WTC11 (cell line): ENCODE data around the gene PLXNB2. TPM values are rescaled to one million over a fixed set of nuclear protein-coding genes. Genes with fewer than 3 reads are reported as not detected.

Experiments used
- ATAC-seq: fragments of 200-7000 bp; cut with Tn5 transposase; 2 replicates; pipeline ENCODE4 v1.10.0; 2021; ENCODE audit warnings: mild to moderate bottlenecking, moderate library complexity
- CTCF ChIA-PET: fragments of 300-600 bp; sonication (Branson Sonifier 250); formaldehyde crosslinking; loops from one replicate; lab custom pipeline; 2021; ENCODE audit warnings: antibody characterized with exemption; lab: Charles Lee
- POLR2A ChIA-PET: fragments of 350-600 bp; sonication (Branson Sonifier 250); formaldehyde crosslinking; loops from one replicate; lab custom pipeline; 2021; ENCODE audit warnings: antibody characterized with exemption; lab: Charles Lee
- DNase-seq: peaks from one replicate; pipeline ENCODE4 v3.0.0; 2021; ENCODE audit warnings: low spot score
- H3K27ac Mint-ChIP-seq: 2 replicates; pipeline ENCODE4 v1.8.0; 2021; ENCODE audit warnings: mixed read lengths
- H3K27me3 Mint-ChIP-seq: 2 replicates; pipeline ENCODE4 v1.8.0; 2021; ENCODE audit warnings: low read depth, mild to moderate bottlenecking, moderate library complexity, mixed read lengths
- H3K36me3 Mint-ChIP-seq: 2 replicates; pipeline ENCODE4 v1.8.0; 2021; ENCODE audit warnings: mixed read lengths
- H3K4me1 Mint-ChIP-seq: 2 replicates; pipeline ENCODE4 v1.8.0; 2022; ENCODE audit warnings: mixed read lengths
- H3K4me3 Mint-ChIP-seq: 2 replicates; pipeline ENCODE4 v1.8.0; 2021; ENCODE audit warnings: mild to moderate bottlenecking, moderate library complexity, mixed read lengths
- H3K9me3 Mint-ChIP-seq: 2 replicates; pipeline ENCODE4 v1.8.0; 2021; ENCODE audit warnings: mixed read lengths
- ATF1 ChIP-seq: sonication (generic); formaldehyde crosslinking; IDR thresholded peaks from 2 replicates; pipeline ENCODE4 v1.8.1; 2023; ENCODE audit warnings: mild to moderate bottlenecking, moderate library complexity, missing genetic modification reagents
- CREB1 ChIP-seq: sonication (generic); formaldehyde crosslinking; IDR thresholded peaks from 2 replicates; pipeline ENCODE4 v1.8.0; 2023; ENCODE audit warnings: mild to moderate bottlenecking, missing genetic modification reagents
- ESRRA ChIP-seq: sonication (generic); formaldehyde crosslinking; IDR thresholded peaks from 2 replicates; pipeline ENCODE4 v1.8.1; 2022; ENCODE audit warnings: mild to moderate bottlenecking, missing genetic modification reagents, borderline replicate concordance
- GTF2I ChIP-seq: fragments of 250-450 bp; sonication (Bioruptor Pico); conservative IDR thresholded peaks from 2 replicates; pipeline ENCODE4 v1.4.0; 2021; ENCODE audit warnings: mild to moderate bottlenecking
- IRF2 ChIP-seq: sonication (generic); formaldehyde crosslinking; IDR thresholded peaks from 2 replicates; pipeline ENCODE4 v1.8.0; 2022; ENCODE audit warnings: low read depth, missing genetic modification reagents, borderline replicate concordance
- KAT7 ChIP-seq: sonication (generic); formaldehyde crosslinking; IDR thresholded peaks from 2 replicates; pipeline ENCODE4 v1.8.1; 2023; ENCODE audit warnings: missing genetic modification reagents, mild to moderate bottlenecking, borderline replicate concordance
- MYBL2 ChIP-seq: sonication (generic); formaldehyde crosslinking; IDR thresholded peaks from 2 replicates; pipeline ENCODE4 v1.8.1; 2023; ENCODE audit warnings: mild to moderate bottlenecking, moderate library complexity, missing genetic modification reagents
- NFYB ChIP-seq: sonication (generic); formaldehyde crosslinking; conservative IDR thresholded peaks from 2 replicates; pipeline ENCODE4 v1.8.0; 2022; ENCODE audit warnings: low read depth, missing genetic modification reagents
- NR1H2 ChIP-seq: sonication (generic); formaldehyde crosslinking; IDR thresholded peaks from 2 replicates; pipeline ENCODE4 v1.9.0; 2021; ENCODE audit warnings: mild to moderate bottlenecking, moderate library complexity, missing genetic modification reagents
- NR2C2 ChIP-seq: sonication (generic); formaldehyde crosslinking; IDR thresholded peaks from 2 replicates; pipeline ENCODE4 v1.8.0; 2022; ENCODE audit warnings: mild to moderate bottlenecking, missing genetic modification reagents
- OVOL2 ChIP-seq: fragments of 250-450 bp; sonication (Bioruptor Pico); IDR thresholded peaks from 2 replicates; pipeline ENCODE4 v1.9.0; 2021; ENCODE audit warnings: mild to moderate bottlenecking, borderline replicate concordance
- RORB ChIP-seq: fragments of 250-450 bp; sonication (Bioruptor Pico); IDR thresholded peaks from 2 replicates; pipeline ENCODE4 v1.9.0; 2021; ENCODE audit warnings: mild to moderate bottlenecking
- SMAD4 ChIP-seq: sonication (generic); formaldehyde crosslinking; IDR thresholded peaks from 2 replicates; pipeline ENCODE4 v1.8.0; 2022; ENCODE audit warnings: mild to moderate bottlenecking, missing genetic modification reagents
- SP1 ChIP-seq: sonication (generic); formaldehyde crosslinking; conservative IDR thresholded peaks from 2 replicates; pipeline ENCODE4 v1.8.1; 2022; ENCODE audit warnings: missing genetic modification reagents
- TP53 ChIP-seq: sonication (generic); formaldehyde crosslinking; IDR thresholded peaks from 2 replicates; pipeline ENCODE4 v1.8.1; 2023; ENCODE audit warnings: mild to moderate bottlenecking, missing genetic modification reagents
- ZBTB21 ChIP-seq: sonication (generic); formaldehyde crosslinking; IDR thresholded peaks from 2 replicates; pipeline ENCODE4 v1.8.1; 2023; ENCODE audit warnings: mild to moderate bottlenecking, missing genetic modification reagents, borderline replicate concordance
- ZNF263 ChIP-seq: sonication (generic); formaldehyde crosslinking; IDR thresholded peaks from 2 replicates; pipeline ENCODE4 v1.8.1; 2022; ENCODE audit warnings: low read depth, mild to moderate bottlenecking, moderate library complexity, missing genetic modification reagents
- ZNF396 ChIP-seq: fragments of 250-450 bp; sonication (Bioruptor Pico); IDR thresholded peaks from 2 replicates; pipeline ENCODE4 v1.8.0; 2021; ENCODE audit warnings: mild to moderate bottlenecking, moderate library complexity, borderline replicate concordance
- total RNA-seq: library from RNA; stranded (reverse); gene quantifications from 3 replicates; pipeline ENCODE4 v1.2.3, GENCODE V29; 2021
- TF ChIP-seq, protein P1 (sequence below): sonication (generic); formaldehyde crosslinking; IDR thresholded peaks from 2 replicates; pipeline ENCODE4 v1.8.1; 2022; ENCODE audit warnings: low read depth, mild to moderate bottlenecking, moderate library complexity, missing genetic modification reagents, borderline replicate concordance
- TF ChIP-seq, protein P2 (sequence below): sonication (generic); formaldehyde crosslinking; IDR thresholded peaks from 2 replicates; pipeline ENCODE4 v1.8.1; 2023; ENCODE audit warnings: mild to moderate bottlenecking, missing genetic modification reagents
- TF ChIP-seq, protein P3 (sequence below): sonication (generic); formaldehyde crosslinking; IDR thresholded peaks from 2 replicates; pipeline ENCODE4 v1.8.0; 2022; ENCODE audit warnings: mild to moderate bottlenecking, missing genetic modification reagents
- TF ChIP-seq, protein P4 (sequence below): fragments of 250-450 bp; sonication (Bioruptor Pico); IDR thresholded peaks from 2 replicates; pipeline ENCODE4 v1.9.0; 2021; ENCODE audit warnings: mild to moderate bottlenecking, borderline replicate concordance
- TF ChIP-seq, protein P5 (sequence below): fragments of 250-450 bp; sonication (Bioruptor Pico); IDR thresholded peaks from 2 replicates; pipeline ENCODE4 v1.8.0; 2021; ENCODE audit warnings: mild to moderate bottlenecking

The PLXNB2 gene
- total RNA-seq, 1 experiment from 2014 or later: 113 TPM

DNA sequence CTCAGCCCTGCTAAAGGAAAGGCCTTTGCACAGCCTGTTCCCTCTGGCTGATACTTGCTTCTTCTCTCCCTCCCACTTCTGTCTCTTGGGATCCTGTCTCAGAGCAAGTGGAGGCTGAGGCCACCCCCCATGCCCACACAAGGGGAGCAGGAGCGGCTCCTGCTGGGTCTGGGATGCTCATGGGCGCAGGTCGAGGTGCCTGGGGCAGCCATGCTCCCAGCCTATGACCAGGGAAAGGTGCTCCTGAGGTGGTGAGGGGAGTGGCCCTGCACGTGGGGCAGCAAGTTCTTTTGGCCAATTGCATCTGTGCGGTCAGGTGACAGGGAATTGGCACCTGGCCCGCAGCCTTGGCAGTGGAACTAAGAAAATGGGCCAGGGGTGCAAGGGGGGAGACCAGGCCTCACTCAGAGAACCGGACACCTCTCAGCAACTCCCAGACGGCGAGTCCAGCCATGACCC is 38.8 kb downstream of the PLXNB2 start:
- H3K36me3 Mint-ChIP-seq: no peaks in the 10 kb centered on the region; the same call in 1 of the 2 replicates
- POLR2A ChIA-PET: no interaction called here
- ATAC-seq (no peak), DNase-seq (no peak)
- CTCF ChIA-PET: interaction anchor here (1.1 to 1.4 kb wide), 2 partner anchors 18 to 74 kb away, joined by 3 to 4 read pairs; partner anchors contain the start of gene HDAC10
- no peaks in the 10 kb centered on the region for H3K9me3 Mint-ChIP-seq
- TF ChIP-seq, protein P1, sequence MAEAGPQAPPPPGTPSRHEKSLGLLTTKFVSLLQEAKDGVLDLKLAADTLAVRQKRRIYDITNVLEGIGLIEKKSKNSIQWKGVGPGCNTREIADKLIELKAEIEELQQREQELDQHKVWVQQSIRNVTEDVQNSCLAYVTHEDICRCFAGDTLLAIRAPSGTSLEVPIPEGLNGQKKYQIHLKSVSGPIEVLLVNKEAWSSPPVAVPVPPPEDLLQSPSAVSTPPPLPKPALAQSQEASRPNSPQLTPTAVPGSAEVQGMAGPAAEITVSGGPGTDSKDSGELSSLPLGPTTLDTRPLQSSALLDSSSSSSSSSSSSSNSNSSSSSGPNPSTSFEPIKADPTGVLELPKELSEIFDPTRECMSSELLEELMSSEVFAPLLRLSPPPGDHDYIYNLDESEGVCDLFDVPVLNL (CRISPR knock-in tag): no peak
- TF ChIP-seq ZNF396 (CRISPR knock-in tag): no peak
- TF ChIP-seq CREB1: no peak
- TF ChIP-seq ZNF263 (CRISPR knock-in tag): no peak
- TF ChIP-seq, protein P2, sequence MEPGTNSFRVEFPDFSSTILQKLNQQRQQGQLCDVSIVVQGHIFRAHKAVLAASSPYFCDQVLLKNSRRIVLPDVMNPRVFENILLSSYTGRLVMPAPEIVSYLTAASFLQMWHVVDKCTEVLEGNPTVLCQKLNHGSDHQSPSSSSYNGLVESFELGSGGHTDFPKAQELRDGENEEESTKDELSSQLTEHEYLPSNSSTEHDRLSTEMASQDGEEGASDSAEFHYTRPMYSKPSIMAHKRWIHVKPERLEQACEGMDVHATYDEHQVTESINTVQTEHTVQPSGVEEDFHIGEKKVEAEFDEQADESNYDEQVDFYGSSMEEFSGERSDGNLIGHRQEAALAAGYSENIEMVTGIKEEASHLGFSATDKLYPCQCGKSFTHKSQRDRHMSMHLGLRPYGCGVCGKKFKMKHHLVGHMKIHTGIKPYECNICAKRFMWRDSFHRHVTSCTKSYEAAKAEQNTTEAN (CRISPR knock-in tag): no peak
- TF ChIP-seq SP1: no peak
- TF ChIP-seq GTF2I: no peak
- TF ChIP-seq NR1H2 (CRISPR knock-in tag): no peak
- H3K4me3 Mint-ChIP-seq: peak overlapping the region; percentile 24; the same call in 1 of the 2 replicates
- H3K27me3 Mint-ChIP-seq: peaks cover 54% of the 10 kb centered on the region
- no peaks in the 10 kb centered on the region for H3K4me1 Mint-ChIP-seq
- no peak overlapping the region for H3K27ac Mint-ChIP-seq

DNA sequence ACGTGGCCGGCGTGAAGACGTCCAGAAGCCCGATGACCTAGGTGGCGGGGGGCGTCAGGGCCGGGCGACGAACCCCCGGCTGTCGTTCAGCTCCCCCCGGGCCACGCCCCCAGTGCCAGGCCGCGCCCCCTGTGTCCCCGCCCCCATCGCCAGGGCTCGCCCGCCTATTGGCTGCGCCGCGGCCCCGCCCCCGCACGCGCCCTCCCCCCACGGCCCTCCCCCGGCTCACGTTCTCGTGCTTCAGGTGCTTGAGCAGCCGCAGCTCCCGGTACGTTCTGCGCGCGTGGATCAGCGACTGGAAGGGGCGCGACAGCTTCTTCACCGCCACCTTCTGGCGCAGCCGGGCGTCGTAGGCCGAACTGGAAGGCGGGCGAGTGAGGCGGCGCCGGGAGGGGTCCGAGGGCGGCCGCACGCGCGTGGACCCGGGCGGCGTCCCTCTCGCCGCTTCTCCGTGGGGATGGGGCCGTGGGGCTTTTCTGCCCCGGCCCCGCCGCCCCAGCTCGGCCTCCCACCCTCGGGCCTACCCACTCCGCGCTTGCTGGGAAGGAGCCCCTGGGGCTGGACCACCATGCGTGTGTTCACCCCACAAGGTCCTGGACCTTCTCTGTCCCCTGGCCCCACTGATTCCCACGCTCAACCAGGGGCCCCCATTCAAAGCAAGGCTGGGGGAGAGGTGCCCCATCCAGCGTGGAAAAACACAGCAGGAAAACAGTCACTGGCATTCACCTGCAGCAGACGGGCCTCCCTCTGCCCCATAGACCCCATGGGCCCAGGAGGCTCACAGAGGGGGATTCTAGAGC is 39.7 kb downstream of the PLXNB2 start:
- Mint-ChIP-seq H3K4me1 (no peaks in the 10 kb centered on the region; the same call in 1 of the 2 replicates), H3K9me3 (no peaks in the 10 kb centered on the region), H3K27me3 (peaks cover 53% of the 10 kb centered on the region), H3K4me3 (peak overlapping the region; percentile 50), H3K27ac (no peak overlapping the region), H3K36me3 (no peaks in the 10 kb centered on the region)
- peak; percentile 74 for DNase-seq
- ATAC-seq: peak; percentile 15
- TF ChIP-seq SMAD4 (CRISPR knock-in tag): no peak
- TF ChIP-seq, protein P3, sequence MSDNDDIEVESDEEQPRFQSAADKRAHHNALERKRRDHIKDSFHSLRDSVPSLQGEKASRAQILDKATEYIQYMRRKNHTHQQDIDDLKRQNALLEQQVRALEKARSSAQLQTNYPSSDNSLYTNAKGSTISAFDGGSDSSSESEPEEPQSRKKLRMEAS (CRISPR knock-in tag): no peak
- no peak for TF ChIP-seq GTF2I
- TF ChIP-seq, protein P4, sequence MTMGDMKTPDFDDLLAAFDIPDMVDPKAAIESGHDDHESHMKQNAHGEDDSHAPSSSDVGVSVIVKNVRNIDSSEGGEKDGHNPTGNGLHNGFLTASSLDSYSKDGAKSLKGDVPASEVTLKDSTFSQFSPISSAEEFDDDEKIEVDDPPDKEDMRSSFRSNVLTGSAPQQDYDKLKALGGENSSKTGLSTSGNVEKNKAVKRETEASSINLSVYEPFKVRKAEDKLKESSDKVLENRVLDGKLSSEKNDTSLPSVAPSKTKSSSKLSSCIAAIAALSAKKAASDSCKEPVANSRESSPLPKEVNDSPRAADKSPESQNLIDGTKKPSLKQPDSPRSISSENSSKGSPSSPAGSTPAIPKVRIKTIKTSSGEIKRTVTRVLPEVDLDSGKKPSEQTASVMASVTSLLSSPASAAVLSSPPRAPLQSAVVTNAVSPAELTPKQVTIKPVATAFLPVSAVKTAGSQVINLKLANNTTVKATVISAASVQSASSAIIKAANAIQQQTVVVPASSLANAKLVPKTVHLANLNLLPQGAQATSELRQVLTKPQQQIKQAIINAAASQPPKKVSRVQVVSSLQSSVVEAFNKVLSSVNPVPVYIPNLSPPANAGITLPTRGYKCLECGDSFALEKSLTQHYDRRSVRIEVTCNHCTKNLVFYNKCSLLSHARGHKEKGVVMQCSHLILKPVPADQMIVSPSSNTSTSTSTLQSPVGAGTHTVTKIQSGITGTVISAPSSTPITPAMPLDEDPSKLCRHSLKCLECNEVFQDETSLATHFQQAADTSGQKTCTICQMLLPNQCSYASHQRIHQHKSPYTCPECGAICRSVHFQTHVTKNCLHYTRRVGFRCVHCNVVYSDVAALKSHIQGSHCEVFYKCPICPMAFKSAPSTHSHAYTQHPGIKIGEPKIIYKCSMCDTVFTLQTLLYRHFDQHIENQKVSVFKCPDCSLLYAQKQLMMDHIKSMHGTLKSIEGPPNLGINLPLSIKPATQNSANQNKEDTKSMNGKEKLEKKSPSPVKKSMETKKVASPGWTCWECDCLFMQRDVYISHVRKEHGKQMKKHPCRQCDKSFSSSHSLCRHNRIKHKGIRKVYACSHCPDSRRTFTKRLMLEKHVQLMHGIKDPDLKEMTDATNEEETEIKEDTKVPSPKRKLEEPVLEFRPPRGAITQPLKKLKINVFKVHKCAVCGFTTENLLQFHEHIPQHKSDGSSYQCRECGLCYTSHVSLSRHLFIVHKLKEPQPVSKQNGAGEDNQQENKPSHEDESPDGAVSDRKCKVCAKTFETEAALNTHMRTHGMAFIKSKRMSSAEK (CRISPR knock-in tag): no peak
- no peak for TF ChIP-seq ZBTB21
- TF ChIP-seq KAT7 (CRISPR knock-in tag): no peak
- no peak for TF ChIP-seq NFYB (CRISPR knock-in tag)
- no peak for TF ChIP-seq ESRRA (CRISPR knock-in tag)
- TF ChIP-seq RORB (CRISPR knock-in tag): no peak
- TF ChIP-seq OVOL2 (CRISPR knock-in tag): no peak
- TF ChIP-seq IRF2: no peak
- TF ChIP-seq, protein P5, sequence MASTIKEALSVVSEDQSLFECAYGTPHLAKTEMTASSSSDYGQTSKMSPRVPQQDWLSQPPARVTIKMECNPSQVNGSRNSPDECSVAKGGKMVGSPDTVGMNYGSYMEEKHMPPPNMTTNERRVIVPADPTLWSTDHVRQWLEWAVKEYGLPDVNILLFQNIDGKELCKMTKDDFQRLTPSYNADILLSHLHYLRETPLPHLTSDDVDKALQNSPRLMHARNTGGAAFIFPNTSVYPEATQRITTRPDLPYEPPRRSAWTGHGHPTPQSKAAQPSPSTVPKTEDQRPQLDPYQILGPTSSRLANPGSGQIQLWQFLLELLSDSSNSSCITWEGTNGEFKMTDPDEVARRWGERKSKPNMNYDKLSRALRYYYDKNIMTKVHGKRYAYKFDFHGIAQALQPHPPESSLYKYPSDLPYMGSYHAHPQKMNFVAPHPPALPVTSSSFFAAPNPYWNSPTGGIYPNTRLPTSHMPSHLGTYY (CRISPR knock-in tag): no peak
- TF ChIP-seq ATF1 (CRISPR knock-in tag): no peak
- no peak for TF ChIP-seq NR2C2 (CRISPR knock-in tag)
- no peak for TF ChIP-seq MYBL2
- no peak for TF ChIP-seq TP53 (CRISPR knock-in tag)
- CTCF ChIA-PET: interaction anchor here (0.5 to 2.4 kb wide), 19 partner anchors 8 to 258 kb away, joined by 3 to 20 read pairs (median 4); partner anchors contain the start of genes ADM2, HDAC10 and SCO2
- POLR2A ChIA-PET: interaction anchor here (1.1 to 1.3 kb wide), 3 partner anchors 15 to 40 kb away, joined by 3 to 4 read pairs (median 3); partner anchors contain the start of genes HDAC10 and PLXNB2
